ENCODE results near the gene KRT6C. TPM values are rescaled to one million over a fixed set of nuclear protein-coding genes. Genes with fewer than 3 reads are reported as not detected.

KRT6C gene
- total RNA-seq, 4 donors from 2014 or later = not detected

DNA sequence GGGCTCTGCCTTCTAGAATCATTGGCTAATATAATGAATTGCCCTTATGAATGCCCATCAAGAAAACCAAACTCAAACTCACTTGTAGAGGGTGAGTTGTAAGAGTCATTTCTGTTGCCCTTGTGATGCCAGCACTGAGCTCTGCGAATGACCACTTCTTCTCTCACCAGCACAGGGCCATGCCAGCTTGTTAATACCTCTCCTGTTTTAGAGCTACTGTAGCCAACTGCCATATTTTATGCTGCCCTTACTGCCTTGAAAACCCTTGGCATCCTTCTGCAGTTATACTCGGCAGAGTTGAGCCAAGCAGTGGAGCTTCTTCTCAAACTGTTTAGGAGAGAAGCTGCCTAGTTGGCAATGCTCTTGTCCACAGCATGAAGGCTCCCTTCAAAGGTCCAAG lies 47.6 kb downstream of the KRT6C start:
- DNase-seq (ENCODE audit: extremely low spot score) = no peak
- 75% methylated on average over 2 of the region's 2 CpGs for WGBS
- H3K9me3 ChIP-seq = no peaks in the 10 kb centered on the region
- H3K4me3 ChIP-seq = no peak overlapping the region
- peaks cover 2 to 21% (median 16%) of the 10 kb centered on the region in 4 donors for H3K4me1 ChIP-seq
- peaks cover 0 to 9% (median 0%) of the 10 kb centered on the region in 4 donors for H3K27me3 ChIP-seq
- TF ChIP-seq EP300 (IDR thresholded peaks at IDR 0.05) (no peak), POLR2A (IDR thresholded peaks at IDR 0.05; ENCODE audit: low read depth) (no peak), POLR2AphosphoS5 (IDR thresholded peaks at IDR 0.05) (no peak)
- TF ChIP-seq, protein P1, sequence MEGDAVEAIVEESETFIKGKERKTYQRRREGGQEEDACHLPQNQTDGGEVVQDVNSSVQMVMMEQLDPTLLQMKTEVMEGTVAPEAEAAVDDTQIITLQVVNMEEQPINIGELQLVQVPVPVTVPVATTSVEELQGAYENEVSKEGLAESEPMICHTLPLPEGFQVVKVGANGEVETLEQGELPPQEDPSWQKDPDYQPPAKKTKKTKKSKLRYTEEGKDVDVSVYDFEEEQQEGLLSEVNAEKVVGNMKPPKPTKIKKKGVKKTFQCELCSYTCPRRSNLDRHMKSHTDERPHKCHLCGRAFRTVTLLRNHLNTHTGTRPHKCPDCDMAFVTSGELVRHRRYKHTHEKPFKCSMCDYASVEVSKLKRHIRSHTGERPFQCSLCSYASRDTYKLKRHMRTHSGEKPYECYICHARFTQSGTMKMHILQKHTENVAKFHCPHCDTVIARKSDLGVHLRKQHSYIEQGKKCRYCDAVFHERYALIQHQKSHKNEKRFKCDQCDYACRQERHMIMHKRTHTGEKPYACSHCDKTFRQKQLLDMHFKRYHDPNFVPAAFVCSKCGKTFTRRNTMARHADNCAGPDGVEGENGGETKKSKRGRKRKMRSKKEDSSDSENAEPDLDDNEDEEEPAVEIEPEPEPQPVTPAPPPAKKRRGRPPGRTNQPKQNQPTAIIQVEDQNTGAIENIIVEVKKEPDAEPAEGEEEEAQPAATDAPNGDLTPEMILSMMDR (IDR thresholded peaks at IDR 0.05) = no peak
- H3K36me3 ChIP-seq = no peaks in the 10 kb centered on the region
- no peak overlapping the region for H3K27ac ChIP-seq (replicated peaks in 1 of 4)
- intact Hi-C loops (cut with DNase I) = no loop called here

- Histone ChIP-seq H3K4me1 (peaks cover 2 to 21% (median 16%) of the 10 kb centered on the region in 4 donors), H3K27me3 (peaks cover 0 to 4% (median 0%) of the 10 kb centered on the region in 4 donors), H3K9me3 (no peaks in the 10 kb centered on the region), H3K36me3 (no peaks in the 10 kb centered on the region), H3K27ac (replicated peaks in 1 of 4) (no peak overlapping the region), H3K4me3 (no peak overlapping the region)
- TF ChIP-seq EP300 (IDR thresholded peaks at IDR 0.05) (no peak), POLR2A (IDR thresholded peaks at IDR 0.05; ENCODE audit: low read depth) (no peak), POLR2AphosphoS5 (IDR thresholded peaks at IDR 0.05) (no peak)
- TF ChIP-seq, protein P1 (IDR thresholded peaks at IDR 0.05) = no peak
- 95% methylated on average over 5 of the region's 5 CpGs for WGBS
- no peak for DNase-seq (ENCODE audit: extremely low spot score)
- intact Hi-C loops (cut with DNase I) = no loop called here
Measured at GRCh38 chr12:52425466-52425865, 48.1 kb downstream of the KRT6C start.

DNA sequence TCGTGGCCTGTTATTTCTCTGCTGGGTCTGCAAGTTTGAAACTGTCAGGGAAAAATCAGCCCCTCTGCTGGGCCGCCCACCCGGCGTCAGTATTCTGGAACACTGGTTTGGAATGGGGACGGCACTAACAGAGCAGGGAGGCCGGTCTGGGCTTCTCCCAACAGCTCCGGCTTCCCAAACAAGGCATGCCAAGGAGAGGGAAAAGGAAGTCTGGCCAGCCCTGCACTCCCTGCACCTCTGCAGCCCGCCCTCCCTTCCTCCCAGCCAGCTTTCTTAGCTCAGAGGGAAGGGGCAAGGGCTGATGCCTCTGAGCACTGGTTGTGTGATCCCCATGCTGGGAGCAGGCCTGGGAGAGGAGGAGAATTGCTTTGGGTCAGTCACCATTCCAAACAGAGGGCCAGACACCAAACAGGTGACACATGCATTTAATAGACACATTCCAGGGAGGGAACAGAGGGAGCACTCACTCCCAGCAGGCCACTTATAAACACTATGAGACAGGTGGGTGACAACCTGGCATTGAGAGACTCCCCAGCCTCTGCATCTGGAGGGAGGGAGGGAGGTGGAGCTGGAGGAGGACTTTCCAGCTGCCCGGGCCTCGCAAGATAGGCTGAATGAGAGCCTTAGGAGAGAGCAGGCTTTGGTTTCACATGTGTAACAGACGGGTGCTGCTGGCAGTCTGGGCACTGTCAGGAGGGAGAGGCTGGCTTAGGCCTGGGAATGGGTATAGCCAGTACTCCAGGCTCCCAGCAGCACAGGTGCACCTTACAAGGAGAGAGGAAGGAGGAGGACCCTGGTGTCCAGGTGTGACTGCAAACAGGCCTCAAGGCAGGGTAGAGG lies 49.7 kb downstream of the KRT6C start:
- 32% methylated on average over 6 of the region's 11 CpGs for WGBS
- H3K27me3 ChIP-seq = no peaks in the 10 kb centered on the region
- H3K27ac ChIP-seq (replicated peaks in 1 of 4) = peak overlapping the region; percentile 33 to 71 (median 47)
- DNase-seq (ENCODE audit: extremely low spot score) = no peak
- intact Hi-C loops (cut with DNase I) = no loop called here
- H3K36me3 ChIP-seq = no peaks in the 10 kb centered on the region
- H3K4me1 ChIP-seq = peaks cover 2 to 21% (median 16%) of the 10 kb centered on the region in 4 donors
- TF ChIP-seq EP300 (IDR thresholded peaks at IDR 0.05) (no peak), POLR2A (IDR thresholded peaks at IDR 0.05; ENCODE audit: low read depth) (no peak), POLR2AphosphoS5 (IDR thresholded peaks at IDR 0.05) (no peak)
- TF ChIP-seq, protein P1 (IDR thresholded peaks at IDR 0.05) = no peak
- H3K4me3 ChIP-seq = no peak overlapping the region
- H3K9me3 ChIP-seq = no peaks in the 10 kb centered on the region

DNA sequence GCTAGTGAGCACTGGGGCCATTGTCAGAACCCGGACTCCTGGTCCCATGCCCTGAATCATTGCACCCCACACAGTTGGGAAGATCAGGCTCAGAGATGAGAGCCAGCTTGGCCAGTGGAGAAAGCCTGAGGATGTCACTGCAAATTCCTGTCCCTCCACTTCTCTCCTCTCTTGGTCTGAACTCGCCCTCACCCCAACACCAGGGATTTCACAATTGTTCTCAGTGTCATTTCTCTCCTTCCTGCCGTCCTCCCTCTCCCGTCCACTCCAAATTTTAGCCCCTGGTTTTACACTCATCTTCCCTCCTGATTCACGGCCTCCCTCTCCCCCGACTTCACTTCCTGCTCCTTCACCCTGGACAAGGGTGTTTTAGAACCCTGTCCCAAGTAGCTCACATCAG lies 50.6 kb downstream of the KRT6C start:
- peaks cover 2 to 21% (median 16%) of the 10 kb centered on the region in 4 donors for H3K4me1 ChIP-seq

More for the DNA sequence above, 50.6 kb downstream of the KRT6C start:
- Histone ChIP-seq H3K9me3 (no peaks in the 10 kb centered on the region), H3K36me3 (no peaks in the 10 kb centered on the region), H3K4me3 (no peak overlapping the region), H3K27me3 (no peaks in the 10 kb centered on the region), H3K27ac (replicated peaks in 1 of 4) (peak overlapping the region; percentile 33 to 71 (median 47))
- DNase-seq (ENCODE audit: extremely low spot score) = no peak
- intact Hi-C loops (cut with DNase I) = no loop called here
- TF ChIP-seq POLR2AphosphoS5 (IDR thresholded peaks at IDR 0.05) (no peak), POLR2A (IDR thresholded peaks at IDR 0.05; ENCODE audit: low read depth) (no peak), EP300 (IDR thresholded peaks at IDR 0.05) (no peak)
- TF ChIP-seq, protein P1 (IDR thresholded peaks at IDR 0.05) = no peak
- 66% methylated on average over 6 of the region's 6 CpGs for WGBS

All from esophagus muscularis mucosa (tissue), 4 donors.